ENCODE results near the gene ST3GAL6.

DNA sequence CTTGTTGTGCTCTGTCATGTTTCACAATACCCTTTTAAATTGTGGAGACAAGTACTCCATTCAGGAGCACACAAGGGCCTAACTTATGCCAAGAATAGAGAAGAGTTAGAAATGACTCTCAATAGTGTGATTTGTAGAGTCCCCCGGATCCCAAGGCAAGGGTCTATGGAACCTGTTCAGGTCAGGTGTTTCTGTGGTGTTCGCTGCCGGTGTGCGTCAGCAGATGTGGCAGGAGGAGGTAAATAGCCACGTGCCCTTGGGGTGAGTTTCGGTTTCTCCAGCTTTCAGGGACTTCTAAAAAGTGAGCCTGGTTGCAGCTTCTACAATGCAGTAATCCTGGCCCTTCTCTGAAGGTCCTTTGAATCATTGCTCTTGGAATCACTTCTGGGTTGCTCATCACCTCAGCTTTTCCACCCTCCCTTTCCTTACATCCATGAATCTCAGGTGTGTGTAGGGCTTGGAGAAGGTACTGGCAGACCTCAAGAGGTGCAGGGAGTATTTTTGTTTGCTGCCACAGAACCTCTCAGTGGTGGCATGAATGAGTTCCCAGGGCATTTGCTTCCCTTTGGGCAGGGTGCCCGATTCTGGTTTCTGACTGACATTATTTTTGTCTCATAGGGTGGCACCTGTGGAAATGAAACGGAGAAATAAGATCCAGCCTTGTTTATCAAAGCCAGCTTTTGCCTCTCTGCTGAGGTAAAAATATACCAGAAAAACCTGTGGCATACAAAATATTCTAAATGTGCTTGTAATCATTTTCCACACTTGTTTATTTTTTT is 7.3 kb downstream of the ST3GAL6 start:
- TF ChIP-seq, protein P1, sequence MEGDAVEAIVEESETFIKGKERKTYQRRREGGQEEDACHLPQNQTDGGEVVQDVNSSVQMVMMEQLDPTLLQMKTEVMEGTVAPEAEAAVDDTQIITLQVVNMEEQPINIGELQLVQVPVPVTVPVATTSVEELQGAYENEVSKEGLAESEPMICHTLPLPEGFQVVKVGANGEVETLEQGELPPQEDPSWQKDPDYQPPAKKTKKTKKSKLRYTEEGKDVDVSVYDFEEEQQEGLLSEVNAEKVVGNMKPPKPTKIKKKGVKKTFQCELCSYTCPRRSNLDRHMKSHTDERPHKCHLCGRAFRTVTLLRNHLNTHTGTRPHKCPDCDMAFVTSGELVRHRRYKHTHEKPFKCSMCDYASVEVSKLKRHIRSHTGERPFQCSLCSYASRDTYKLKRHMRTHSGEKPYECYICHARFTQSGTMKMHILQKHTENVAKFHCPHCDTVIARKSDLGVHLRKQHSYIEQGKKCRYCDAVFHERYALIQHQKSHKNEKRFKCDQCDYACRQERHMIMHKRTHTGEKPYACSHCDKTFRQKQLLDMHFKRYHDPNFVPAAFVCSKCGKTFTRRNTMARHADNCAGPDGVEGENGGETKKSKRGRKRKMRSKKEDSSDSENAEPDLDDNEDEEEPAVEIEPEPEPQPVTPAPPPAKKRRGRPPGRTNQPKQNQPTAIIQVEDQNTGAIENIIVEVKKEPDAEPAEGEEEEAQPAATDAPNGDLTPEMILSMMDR (IDR thresholded peaks at IDR 0.05), result no peak
- no peak for TF ChIP-seq POLR2A (IDR thresholded peaks at IDR 0.05)

Measured in Peyer's patch (tissue), 4 donors.